Calu3 (cell line): ENCODE results near the gene IER5. TPM values are rescaled to one million over a fixed set of nuclear protein-coding genes. Genes with fewer than 3 reads are reported as not detected.

Source experiments
- BruUV-seq: library from RNA; stranded (reverse); fragments of 400-500 nt; replicated peaks from 2 replicates; lab custom pipeline; 2021; lab: Mats Ljungman, UMichigan
- CTCF ChIA-PET: fragments of 300-600 bp; sonication (Branson Sonifier 250); formaldehyde crosslinking; loops from one replicate; lab custom pipeline; 2022; ENCODE audit warnings: antibody characterized with exemption; lab: Charles Lee
- DNase-seq: peaks from one replicate; pipeline ENCODE4 v3.0.0; 2022
- H3K27ac Mint-ChIP-seq: one replicate; pipeline ENCODE4 v1.8.0; 2022; ENCODE audit warnings: mixed read lengths; ENCODE audit not compliant: unreplicated experiment
- H3K27me3 Mint-ChIP-seq: one replicate; pipeline ENCODE4 v1.8.0; 2022; ENCODE audit warnings: mixed read lengths; ENCODE audit not compliant: unreplicated experiment
- H3K36me3 Mint-ChIP-seq: one replicate; pipeline ENCODE4 v1.8.0; 2022; ENCODE audit warnings: mild to moderate bottlenecking, moderate library complexity, mixed read lengths; ENCODE audit not compliant: insufficient read depth, unreplicated experiment
- H3K4me1 Mint-ChIP-seq: one replicate; pipeline ENCODE4 v1.8.0; 2022; ENCODE audit warnings: mild to moderate bottlenecking, low read depth, mixed read lengths; ENCODE audit not compliant: unreplicated experiment
- H3K4me3 Mint-ChIP-seq: one replicate; pipeline ENCODE4 v1.8.0; 2022; ENCODE audit warnings: mild to moderate bottlenecking, low read depth, moderate library complexity, mixed read lengths; ENCODE audit not compliant: unreplicated experiment
- H3K9me3 Mint-ChIP-seq: one replicate; pipeline ENCODE4 v1.8.0; 2022; ENCODE audit warnings: low read depth, mixed read lengths; ENCODE audit not compliant: unreplicated experiment
- CTCF ChIP-seq: fragments of 200-600 bp; IDR thresholded peaks from one replicate; pipeline ENCODE4 v1.8.0; 2022; ENCODE audit warnings: antibody characterized with exemption; ENCODE audit not compliant: unreplicated experiment
- intact Hi-C: fragments of 100-400 bp; cut with micrococcal nuclease; formaldehyde crosslinking; loops from one replicate; pipeline ENCODE4 v1.10.0; 2022; ENCODE audit not compliant: unreplicated experiment
- total RNA-seq: library from RNA; stranded (reverse); gene quantifications from 2 replicates; pipeline ENCODE4 v1.2.3, GENCODE V29; 2022

IER5 gene
- total RNA-seq, 1 experiment from 2014 or later = 11.4 TPM

- Mint-ChIP-seq H3K4me3 (no peak overlapping the region), H3K27me3 (peaks cover 41% of the 10 kb centered on the region), H3K36me3 (no peaks in the 10 kb centered on the region), H3K9me3 (no peaks in the 10 kb centered on the region), H3K27ac (no peak overlapping the region), H3K4me1 (no peaks in the 10 kb centered on the region)
- no peak for TF ChIP-seq CTCF
- intact Hi-C loops = no loop called here
- no TSS peak for BruUV-seq
- CTCF ChIA-PET = interaction anchor here (0.6 to 1.1 kb wide), 3 partner anchors 63 to 1230 kb away, joined by 3 to 4 read pairs (median 3); no protein-coding TSS in a partner anchor
- DNase-seq = no peak
Measured at GRCh38 chr1:181079382-181079781, 9.1 kb upstream of the IER5 start.

- H3K9me3 Mint-ChIP-seq = no peaks in the 10 kb centered on the region
- TF ChIP-seq CTCF = no peak
- DNase-seq = no peak
- H3K27ac Mint-ChIP-seq = no peak overlapping the region
- BruUV-seq = no TSS peak
- H3K4me3 Mint-ChIP-seq = no peak overlapping the region
- intact Hi-C loops = loop anchor here (5.0 kb wide), 1 partner anchor 198 kb away; no protein-coding TSS in a partner anchor
- CTCF ChIA-PET = interaction anchor here (0.6 to 1.1 kb wide), 2 partner anchors 62 to 1231 kb away, joined by 3 to 4 read pairs; no protein-coding TSS in a partner anchor
- H3K4me1 Mint-ChIP-seq = no peaks in the 10 kb centered on the region
- H3K27me3 Mint-ChIP-seq = peaks cover 41% of the 10 kb centered on the region
- no peaks in the 10 kb centered on the region for H3K36me3 Mint-ChIP-seq
Measured at GRCh38 chr1:181079920-181080319, 8.6 kb upstream of the IER5 start.

GRCh38 chr1:181080556-181080955 is 7.9 kb upstream of the IER5 start:
- Mint-ChIP-seq H3K27ac (no peak overlapping the region), H3K4me1 (no peaks in the 10 kb centered on the region), H3K4me3 (no peak overlapping the region), H3K27me3 (peaks cover 41% of the 10 kb centered on the region), H3K9me3 (no peaks in the 10 kb centered on the region), H3K36me3 (no peaks in the 10 kb centered on the region)
- no peak for TF ChIP-seq CTCF
- BruUV-seq = no TSS peak
- CTCF ChIA-PET = no interaction called here
- intact Hi-C loops = loop anchor here (5.0 kb wide), 1 partner anchor 198 kb away; no protein-coding TSS in a partner anchor
- DNase-seq = no peak

GRCh38 chr1:181081395-181081794 is 7.1 kb upstream of the IER5 start:
- H3K4me3 Mint-ChIP-seq = no peak overlapping the region
- no peaks in the 10 kb centered on the region for H3K9me3 Mint-ChIP-seq
- H3K4me1 Mint-ChIP-seq = no peaks in the 10 kb centered on the region
- H3K36me3 Mint-ChIP-seq = no peaks in the 10 kb centered on the region
- H3K27ac Mint-ChIP-seq = no peak overlapping the region
- H3K27me3 Mint-ChIP-seq = peaks cover 34% of the 10 kb centered on the region
- CTCF ChIA-PET = no interaction called here
- BruUV-seq = no TSS peak
- intact Hi-C loops = loop anchor here (5.0 kb wide), 1 partner anchor 199 kb away; no protein-coding TSS in a partner anchor
- TF ChIP-seq CTCF = no peak
- DNase-seq = no peak
